Prostate gland (tissue), 2 donors: ENCODE measurements around the gene NGFR. TPM values are rescaled to one million over a fixed set of nuclear protein-coding genes. Genes with fewer than 3 reads are reported as not detected.
"Not testable (repeated sequence)": the region's sequence is repeated elsewhere in the genome, so short reads cannot be mapped to it uniquely, and the experiment has no call there.

Source experiments
- DNase-seq: peaks from one replicate; pipeline ENCODE4 v3.0.0-alpha.2; 2019; ENCODE audit warnings: low spot score
- H3K27ac ChIP-seq, 2 donors: fragments of 200-600 bp; sonication (generic); 2 replicates each; pipeline ENCODE4 v1.5.1; 2017 to 2019
- H3K27me3 ChIP-seq: fragments of 200-600 bp; sonication (generic); replicated peaks from 2 replicates; pipeline ENCODE4 v1.5.1; 2019; ENCODE audit not compliant: insufficient read depth
- H3K36me3 ChIP-seq, 2 donors: fragments of 200-600 bp; sonication (generic); 1 replicate in 1 of 2; 2 replicates in 1 of 2; pipeline versions ENCODE4 v1.5.1 to v1.8.1; 2017 to 2019
- H3K4me1 ChIP-seq: fragments of 200-600 bp; sonication (generic); replicated peaks from 2 replicates; pipeline ENCODE4 v1.5.1; 2019
- H3K4me3 ChIP-seq, 2 donors: fragments of 200-600 bp; sonication (generic); 2 replicates each; pipeline ENCODE4 v1.5.1; 2017 to 2019
- H3K9me3 ChIP-seq: fragments of 200-600 bp; sonication (generic); 2 replicates; pipeline ENCODE4 v1.5.1; 2017
- CTCF ChIP-seq, 4 experiments: fragments of 200-600 bp in 2 of 4; fragments of 450-650 bp in 2 of 4; sonication (generic) in 2 of 4; IDR thresholded peaks; 1 replicate in 3 of 4; 2 replicates in 1 of 4; pipeline ENCODE4 v1.5.1; 2016 to 2019; ENCODE audit warnings: antibody characterized with exemption in 4 of 4, mild to moderate bottlenecking in 2 of 4, moderate library complexity in 2 of 4
- POLR2A ChIP-seq: fragments of 450-650 bp; IDR thresholded peaks from one replicate; pipeline ENCODE4 v1.6.1; 2016; ENCODE audit warnings: antibody characterized with exemption, mild to moderate bottlenecking
- POLR2AphosphoS5 ChIP-seq: sonication (generic); formaldehyde crosslinking; IDR thresholded peaks from one replicate; pipeline ENCODE4 v1.6.1; 2017; ENCODE audit warnings: antibody characterized with exemption
- WGBS: methylation state at CpG from one replicate; pipeline ENCODE4 v1.1.5; 2018; 5-methylcytosine and 5-hydroxymethylcytosine counted together
- intact Hi-C: fragments of 100-400 bp; cut with DNase I; formaldehyde crosslinking; loops from one replicate; pipeline ENCODE4 v1.14.2; 2022
- total RNA-seq, 2 donors: library from RNA; depleted of rRNA; stranded (reverse); fragments of >200 nt; gene quantifications; one replicate each; pipeline ENCODE4 v1.1.0, GENCODE V29; 2016

The NGFR gene
- total RNA-seq, 2 donors from 2014 or later, result 30.1 to 34.4 TPM

GRCh38 chr17:49549691-49550678 lies 54.9 kb downstream of the NGFR start:
- H3K4me3 ChIP-seq, result no peak overlapping the region
- intact Hi-C loops, result loop anchor here (10.0 kb wide), 2 partner anchors 145 to 235 kb away; no protein-coding TSS in a partner anchor
- no peak overlapping the region for H3K27ac ChIP-seq
- H3K36me3 ChIP-seq, result no peaks in the 10 kb centered on the region
- no peak for DNase-seq
- H3K4me1 ChIP-seq, result peaks cover 6% of the 10 kb centered on the region
- TF ChIP-seq CTCF (IDR thresholded peaks at IDR 0.05), result no peak
- TF ChIP-seq POLR2AphosphoS5, result no peak
- TF ChIP-seq POLR2A, result no peak
- 94% methylated on average over 17 of the region's 20 CpGs for WGBS
- no peaks in the 10 kb centered on the region for H3K9me3 ChIP-seq
- no peaks in the 10 kb centered on the region for H3K27me3 ChIP-seq

DNA sequence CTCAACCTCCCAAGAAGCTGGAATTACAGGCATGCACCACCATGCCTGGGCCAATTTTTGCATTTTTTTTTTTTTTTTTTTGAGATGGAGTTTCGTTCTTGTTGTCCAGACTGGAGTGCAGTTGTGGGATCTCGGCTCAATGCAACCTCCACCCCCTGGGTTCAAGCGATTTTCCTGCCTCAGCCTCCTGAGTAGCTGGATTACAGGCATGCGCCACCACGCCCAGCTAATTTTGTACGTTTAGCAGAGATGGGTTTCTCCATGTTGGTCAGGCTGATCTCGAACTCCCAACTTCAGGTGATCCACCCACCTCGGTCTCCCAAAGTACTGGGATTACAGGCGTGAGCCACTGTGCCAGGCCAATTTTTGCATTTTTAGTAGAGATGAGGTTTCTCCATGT lies 55.7 kb downstream of the NGFR start:
- intact Hi-C loops, result loop anchor here (10.0 kb wide), 2 partner anchors 146 to 236 kb away; no protein-coding TSS in a partner anchor
- not testable (repeated sequence) for H3K27me3 ChIP-seq, H3K4me1 ChIP-seq, H3K4me3 ChIP-seq, H3K36me3 ChIP-seq, H3K9me3 ChIP-seq, H3K27ac ChIP-seq, DNase-seq
- 98% methylated on average over 9 of the region's 9 CpGs for WGBS

DNA sequence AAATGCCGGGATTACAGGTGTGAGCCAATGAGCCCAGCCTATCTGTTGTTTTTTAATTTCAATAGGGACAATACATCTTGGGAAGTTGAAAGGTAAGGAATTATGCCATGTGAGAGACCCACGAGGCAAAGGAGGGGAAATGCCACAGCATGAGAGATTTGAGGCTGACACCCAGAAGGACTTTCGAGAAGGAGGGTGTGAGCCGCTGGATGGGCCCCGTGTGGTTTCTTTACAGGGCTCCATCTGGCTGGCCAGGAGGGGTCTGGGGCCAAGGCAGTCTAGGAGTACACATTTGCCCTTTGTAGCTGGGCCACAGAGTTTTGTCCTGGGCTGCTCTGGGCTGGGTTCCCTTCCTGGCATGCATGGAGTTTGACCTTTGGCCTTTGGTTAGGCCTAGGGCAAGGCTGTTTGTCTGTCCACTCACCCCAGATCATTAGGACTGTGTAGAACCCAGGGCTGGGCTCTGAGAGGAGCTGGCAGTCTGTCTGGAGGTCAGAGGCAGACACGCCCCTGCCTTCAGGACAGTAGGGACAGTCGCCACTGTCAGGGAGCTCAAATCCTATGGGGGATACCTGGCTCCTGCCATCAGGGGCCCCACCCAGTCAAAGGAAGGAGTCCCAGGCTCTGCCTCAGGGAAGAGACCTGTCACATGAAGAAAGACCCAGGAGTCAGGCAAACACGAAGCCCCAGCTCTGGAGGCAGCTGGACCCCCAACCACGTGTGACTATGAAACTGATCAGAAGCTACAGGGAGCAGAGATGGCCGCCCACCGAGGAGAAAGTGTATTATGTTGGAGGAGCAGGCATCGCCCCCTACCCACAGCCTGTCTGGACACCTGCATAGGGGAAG lies 56.4 kb downstream of the NGFR start:
- no peak overlapping the region for H3K4me3 ChIP-seq
- WGBS, result 88% methylated on average over 12 of the region's 12 CpGs
- no peak overlapping the region for H3K27ac ChIP-seq
- intact Hi-C loops, result loop anchor here (10.0 kb wide), 2 partner anchors 147 to 237 kb away; no protein-coding TSS in a partner anchor
- no peak for TF ChIP-seq POLR2AphosphoS5
- TF ChIP-seq POLR2A, result no peak
- no peak for TF ChIP-seq CTCF (IDR thresholded peaks at IDR 0.05)
- peaks cover 6% of the 10 kb centered on the region for H3K4me1 ChIP-seq
- H3K9me3 ChIP-seq, result no peaks in the 10 kb centered on the region
- H3K36me3 ChIP-seq, result no peaks in the 10 kb centered on the region
- DNase-seq, result no peak
- no peaks in the 10 kb centered on the region for H3K27me3 ChIP-seq

- Histone ChIP-seq H3K27me3 (no peaks in the 10 kb centered on the region), H3K9me3 (no peaks in the 10 kb centered on the region), H3K4me3 (no peak overlapping the region), H3K4me1 (peaks cover 6% of the 10 kb centered on the region), H3K27ac (no peak overlapping the region), H3K36me3 (no peaks in the 10 kb centered on the region)
- intact Hi-C loops, result loop anchor here (10.0 kb wide), 2 partner anchors 147 to 237 kb away; no protein-coding TSS in a partner anchor
- DNase-seq, result no peak
- WGBS, result 71% methylated on average over 27 of the region's 27 CpGs
- TF ChIP-seq CTCF (IDR thresholded peaks at IDR 0.05) (no peak), POLR2A (no peak), POLR2AphosphoS5 (no peak)
These were observed 57.1 kb downstream of the NGFR start for GRCh38 chr17:49552070-49552751.
